ENCODE measurements around the gene RASA4.
"Not testable (repeated sequence)": the region's sequence is repeated elsewhere in the genome, so short reads cannot be mapped to it uniquely, and the experiment has no call there.

The RASA4 gene

GRCh38 chr7:102542771-102543170 is 73.8 kb downstream of the RASA4 start:
- DNase-seq: not testable (repeated sequence)

- not testable (repeated sequence) for DNase-seq
Measured at GRCh38 chr7:102542083-102542482, 74.5 kb downstream of the RASA4 start.

GRCh38 chr7:102540604-102541003 is 76.0 kb downstream of the RASA4 start:
- not testable (repeated sequence) for DNase-seq

- DNase-seq: not testable (repeated sequence)
Measured at GRCh38 chr7:102535062-102535615, 81.4 kb downstream of the RASA4 start.

- not testable (repeated sequence) for DNase-seq
Measured at GRCh38 chr7:102532127-102532526, 84.4 kb downstream of the RASA4 start.

- not testable (repeated sequence) for DNase-seq
Measured at GRCh38 chr7:102531583-102531982, 85.0 kb downstream of the RASA4 start.

- not testable (repeated sequence) for DNase-seq
Measured at GRCh38 chr7:102527822-102528793, 88.4 kb downstream of the RASA4 start.

GRCh38 chr7:102527182-102527581 is 89.4 kb downstream of the RASA4 start:
- DNase-seq: not testable (repeated sequence)

GRCh38 chr7:102524803-102525202 is 91.8 kb downstream of the RASA4 start:
- not testable (repeated sequence) for DNase-seq
